A673 (cell line): ENCODE results near the gene GTF3C5.

Source experiments
- EZH2 ChIP-seq: fragments of 200-600 bp; sonication (generic); IDR thresholded peaks from 2 replicates; pipeline ENCODE4 v1.6.1; 2017; ENCODE audit warnings: borderline replicate concordance, low read depth, mild to moderate bottlenecking, mixed read lengths, antibody characterized with exemption, low read length; ENCODE audit not compliant: poor library complexity, severe bottlenecking
- TF ChIP-seq, protein P1 (sequence below): fragments of 300-800, 200-600 bp; sonication (generic); conservative IDR thresholded peaks from 2 replicates; pipeline ENCODE4 v1.5.1; 2017; ENCODE audit warnings: low read depth, mild to moderate bottlenecking, antibody characterized with exemption, low read length, moderate library complexity, mixed read lengths

DNA sequence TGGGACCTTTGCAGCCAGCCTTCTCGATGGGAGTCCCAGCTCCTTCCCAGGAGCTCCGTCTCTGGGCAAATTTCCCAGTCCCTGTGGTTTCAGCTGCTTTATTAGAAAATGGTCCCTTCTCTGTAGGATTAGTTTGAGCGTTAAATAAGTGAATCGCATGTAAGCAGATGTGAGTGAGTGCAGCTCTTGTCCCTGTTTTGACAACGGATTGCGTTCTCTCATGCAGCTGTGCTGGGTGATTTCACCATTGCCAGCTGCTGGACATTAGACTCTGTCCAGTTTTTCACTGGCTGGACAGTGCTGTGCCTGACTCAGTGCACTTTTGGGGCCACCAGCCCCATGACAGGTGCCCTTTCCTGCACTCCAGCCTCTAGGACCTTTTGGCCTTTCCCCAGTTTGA lies 19.3 kb downstream of the GTF3C5 start:
- TF ChIP-seq, protein P1, sequence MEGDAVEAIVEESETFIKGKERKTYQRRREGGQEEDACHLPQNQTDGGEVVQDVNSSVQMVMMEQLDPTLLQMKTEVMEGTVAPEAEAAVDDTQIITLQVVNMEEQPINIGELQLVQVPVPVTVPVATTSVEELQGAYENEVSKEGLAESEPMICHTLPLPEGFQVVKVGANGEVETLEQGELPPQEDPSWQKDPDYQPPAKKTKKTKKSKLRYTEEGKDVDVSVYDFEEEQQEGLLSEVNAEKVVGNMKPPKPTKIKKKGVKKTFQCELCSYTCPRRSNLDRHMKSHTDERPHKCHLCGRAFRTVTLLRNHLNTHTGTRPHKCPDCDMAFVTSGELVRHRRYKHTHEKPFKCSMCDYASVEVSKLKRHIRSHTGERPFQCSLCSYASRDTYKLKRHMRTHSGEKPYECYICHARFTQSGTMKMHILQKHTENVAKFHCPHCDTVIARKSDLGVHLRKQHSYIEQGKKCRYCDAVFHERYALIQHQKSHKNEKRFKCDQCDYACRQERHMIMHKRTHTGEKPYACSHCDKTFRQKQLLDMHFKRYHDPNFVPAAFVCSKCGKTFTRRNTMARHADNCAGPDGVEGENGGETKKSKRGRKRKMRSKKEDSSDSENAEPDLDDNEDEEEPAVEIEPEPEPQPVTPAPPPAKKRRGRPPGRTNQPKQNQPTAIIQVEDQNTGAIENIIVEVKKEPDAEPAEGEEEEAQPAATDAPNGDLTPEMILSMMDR: no peak
- TF ChIP-seq EZH2: no peak
